Measurements from ENCODE around the gene SNX2. TPM values are rescaled to one million over a fixed set of nuclear protein-coding genes. Genes with fewer than 3 reads are reported as not detected.

SNX2 gene
- total and polyA plus RNA-seq, 9 of the 15 experiments (the other 6 are each of a cell fraction or from before 2014, with no cell fraction given), result 35.2 to 86.0 (median 58.1) TPM

DNA sequence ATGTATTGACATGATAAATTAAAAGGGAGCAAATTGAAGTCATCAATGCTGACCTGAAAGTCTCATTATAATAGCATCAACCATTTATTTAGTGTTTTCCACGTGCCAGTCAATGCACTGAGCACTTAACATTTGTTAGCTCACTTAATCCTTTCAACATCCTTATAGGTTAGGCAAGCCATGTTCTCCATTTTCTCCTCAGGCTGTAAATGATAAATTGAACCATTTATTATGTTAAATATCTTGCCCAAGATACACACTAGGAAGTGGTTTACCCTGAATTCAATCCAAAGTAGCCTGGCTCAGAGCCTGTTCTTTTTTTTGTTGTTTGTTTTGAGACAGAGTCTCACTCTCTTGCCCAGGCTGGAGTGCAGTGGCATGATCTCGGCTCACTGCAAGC, 25.0 kb upstream of the SNX2 start:
- Histone ChIP-seq H4K20me1 (replicated peaks; ENCODE audit: control insufficient read depth, insufficient read depth, low read length) (no peaks in the 10 kb centered on the region), H3K79me2 (ENCODE audit: control insufficient read depth, insufficient read depth, low read length) (no peaks in the 10 kb centered on the region), H2AFZ (ENCODE audit: low read depth, low read length) (no peak overlapping the region), H3K27me3 (ENCODE audit: control insufficient read depth in 2 of 2, insufficient read depth in 2 of 2, low read length in 2 of 2) (peaks cover 0 to 12% of the 10 kb centered on the region in 2 experiments; a peak in 2 of 5 replicates), H3K36me3 (ENCODE audit: control insufficient read depth, insufficient read depth, low read length) (no peaks in the 10 kb centered on the region), H3K9ac (ENCODE audit: insufficient read depth in 1 of 2, low read depth in 2 of 2, low read length in 2 of 2) (no peak overlapping the region), H3K9me3 (replicated peaks; ENCODE audit: control insufficient read depth, insufficient read depth, low read depth, low read length) (no peaks in the 10 kb centered on the region), H3K27ac (ENCODE audit: extremely low read depth, low read depth, low read length) (no peak overlapping the region), H3K9me1 (ENCODE audit: control insufficient read depth, insufficient read depth, low read length) (no peaks in the 10 kb centered on the region), H3K4me2 (ENCODE audit: insufficient read depth, low read length) (no peak overlapping the region), H3K4me3 (no peak overlapping the region), H3K4me1 (replicated peaks in 1 of 2; ENCODE audit: control insufficient read depth in 2 of 2, insufficient read depth in 2 of 2, low read length in 2 of 2) (no peaks in the 10 kb centered on the region)
- in situ Hi-C loops (cut with MboI) (no loop called here), intact Hi-C loops (cut with micrococcal nuclease) (no loop called here)
- CTCF ChIA-PET (ENCODE audit: low intra/inter-chr PET ratio), result no interaction called here
- ATAC-seq, result no peak
- POLR2A ChIA-PET, result no interaction called here
- no peak for TF ChIP-seq CEBPB (tag; IDR thresholded peaks at IDR 0.05)
- no peak for TF ChIP-seq NBN (IDR thresholded peaks at IDR 0.05; ENCODE audit: low read depth)
- TF ChIP-seq RBM25 (IDR thresholded peaks at IDR 0.05; ENCODE audit: low read depth, low read length, severe bottlenecking), result no peak
- no peak for TF ChIP-seq ZNF316 (IDR thresholded peaks at IDR 0.05)
- no peak for TF ChIP-seq BRF1 (IDR thresholded peaks at IDR 0.05; ENCODE audit: borderline replicate concordance, extremely low read depth, insufficient read length)
- TF ChIP-seq HDAC3 (IDR thresholded peaks at IDR 0.05; ENCODE audit: borderline replicate concordance, partially characterized antibody), result no peak
- TF ChIP-seq SMARCB1 (IDR thresholded peaks at IDR 0.05; ENCODE audit: insufficient read length, low read depth), result no peak
- no peak for TF ChIP-seq SREBF2 (CRISPR knock-in tag; IDR thresholded peaks at IDR 0.05)
- TF ChIP-seq DDX20 (tag; IDR thresholded peaks at IDR 0.05; ENCODE audit: low read depth), result no peak
- TF ChIP-seq ZNF445 (CRISPR knock-in tag; IDR thresholded peaks at IDR 0.05; ENCODE audit: low read depth), result no peak
- TF ChIP-seq, protein P1, sequence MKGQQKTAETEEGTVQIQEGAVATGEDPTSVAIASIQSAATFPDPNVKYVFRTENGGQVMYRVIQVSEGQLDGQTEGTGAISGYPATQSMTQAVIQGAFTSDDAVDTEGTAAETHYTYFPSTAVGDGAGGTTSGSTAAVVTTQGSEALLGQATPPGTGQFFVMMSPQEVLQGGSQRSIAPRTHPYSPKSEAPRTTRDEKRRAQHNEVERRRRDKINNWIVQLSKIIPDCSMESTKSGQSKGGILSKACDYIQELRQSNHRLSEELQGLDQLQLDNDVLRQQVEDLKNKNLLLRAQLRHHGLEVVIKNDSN (CRISPR knock-in tag; IDR thresholded peaks at IDR 0.05), result no peak
- TF ChIP-seq POLR2H (tag; IDR thresholded peaks at IDR 0.05; ENCODE audit: low read depth), result no peak
- no peak for TF ChIP-seq HEY1 (CRISPR knock-in tag; IDR thresholded peaks at IDR 0.05; ENCODE audit: borderline replicate concordance)
- no peak for TF ChIP-seq RBBP5 (IDR thresholded peaks at IDR 0.05; ENCODE audit: borderline replicate concordance, insufficient read depth, low read length, poor library complexity, severe bottlenecking)
- no TSS peak for BruUV-seq (replicated peaks)
- 0% methylated on average over 1 of the region's 2 CpGs for WGBS (ENCODE audit: insufficient coverage, low coverage, missing lambda C conversion rate)
- no peak for FAIRE-seq
- DNase-seq (ENCODE audit: extremely low read depth in 1 of 4, low spot score in 3 of 4), result no peak

All from K562 (cell line).